ENCODE measurements around the gene OSBPL10.
"Not testable (repeated sequence)": the region's sequence is repeated elsewhere in the genome, so short reads cannot be mapped to it uniquely, and the experiment has no call there.

Gene OSBPL10, protein sequence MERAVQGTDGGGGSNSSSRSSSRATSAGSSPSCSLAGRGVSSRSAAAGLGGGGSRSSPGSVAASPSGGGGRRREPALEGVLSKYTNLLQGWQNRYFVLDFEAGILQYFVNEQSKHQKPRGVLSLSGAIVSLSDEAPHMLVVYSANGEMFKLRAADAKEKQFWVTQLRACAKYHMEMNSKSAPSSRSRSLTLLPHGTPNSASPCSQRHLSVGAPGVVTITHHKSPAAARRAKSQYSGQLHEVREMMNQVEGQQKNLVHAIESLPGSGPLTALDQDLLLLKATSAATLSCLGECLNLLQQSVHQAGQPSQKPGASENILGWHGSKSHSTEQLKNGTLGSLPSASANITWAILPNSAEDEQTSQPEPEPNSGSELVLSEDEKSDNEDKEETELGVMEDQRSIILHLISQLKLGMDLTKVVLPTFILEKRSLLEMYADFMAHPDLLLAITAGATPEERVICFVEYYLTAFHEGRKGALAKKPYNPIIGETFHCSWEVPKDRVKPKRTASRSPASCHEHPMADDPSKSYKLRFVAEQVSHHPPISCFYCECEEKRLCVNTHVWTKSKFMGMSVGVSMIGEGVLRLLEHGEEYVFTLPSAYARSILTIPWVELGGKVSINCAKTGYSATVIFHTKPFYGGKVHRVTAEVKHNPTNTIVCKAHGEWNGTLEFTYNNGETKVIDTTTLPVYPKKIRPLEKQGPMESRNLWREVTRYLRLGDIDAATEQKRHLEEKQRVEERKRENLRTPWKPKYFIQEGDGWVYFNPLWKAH

DNA sequence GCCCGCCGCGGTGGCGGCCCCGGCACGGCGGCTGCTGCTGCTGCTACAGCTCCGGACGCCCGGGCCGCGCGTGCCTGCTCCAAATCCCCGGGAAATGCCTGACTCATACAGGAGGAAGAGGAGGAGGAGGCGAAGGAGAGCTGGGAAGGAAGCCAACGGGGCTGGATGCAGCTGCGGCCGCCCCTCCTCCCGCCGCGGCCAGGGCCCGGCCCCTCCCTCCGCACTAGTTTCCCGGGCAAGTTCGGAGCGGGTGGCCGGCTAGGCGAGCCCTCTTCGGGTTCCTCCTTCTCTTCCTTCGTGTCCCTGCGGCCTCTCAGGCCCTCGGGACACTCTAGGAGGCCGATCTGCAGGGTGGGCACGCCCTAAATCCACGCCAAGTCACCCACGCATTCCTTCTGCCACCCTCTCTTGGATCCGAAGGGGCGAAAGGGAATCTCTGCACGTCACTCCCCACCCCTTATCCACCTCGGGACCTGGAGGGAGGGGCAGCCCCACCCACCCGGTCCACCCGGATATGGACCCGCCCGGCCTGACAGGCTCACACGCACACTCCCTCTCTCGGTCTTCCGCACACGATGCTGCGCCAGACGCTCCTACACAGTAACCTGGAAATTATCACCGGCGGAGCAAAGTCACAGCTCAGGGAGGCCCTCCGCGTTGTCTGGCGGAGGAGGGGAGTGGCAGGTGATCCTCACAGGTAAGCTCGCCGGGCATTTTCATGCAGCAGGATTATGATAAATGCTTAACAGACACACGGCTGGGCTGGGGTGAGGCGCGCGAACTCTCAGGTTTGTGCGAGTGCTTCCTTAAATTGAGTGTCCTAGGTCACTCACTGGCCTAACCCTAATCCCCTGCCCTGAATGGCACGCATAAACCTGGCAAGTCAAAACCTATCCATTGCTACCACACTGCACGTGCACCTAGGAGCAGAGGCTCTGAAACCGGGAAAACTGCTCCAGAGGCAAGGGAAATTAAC is at the start of gene OSBPL10, which contains the start of gene ZNF860:
OSBPL10 (minus strand) TSS at position 57 of the 976 bp plus-strand sequence. CDS start 83 bp downstream, outside the sequence.
ZNF860 (plus strand) TSS at position 545 of the 976 bp plus-strand sequence. CDS start 7,330 bp downstream, outside the sequence.
- ATAC-seq = peak; percentile 60

DNA sequence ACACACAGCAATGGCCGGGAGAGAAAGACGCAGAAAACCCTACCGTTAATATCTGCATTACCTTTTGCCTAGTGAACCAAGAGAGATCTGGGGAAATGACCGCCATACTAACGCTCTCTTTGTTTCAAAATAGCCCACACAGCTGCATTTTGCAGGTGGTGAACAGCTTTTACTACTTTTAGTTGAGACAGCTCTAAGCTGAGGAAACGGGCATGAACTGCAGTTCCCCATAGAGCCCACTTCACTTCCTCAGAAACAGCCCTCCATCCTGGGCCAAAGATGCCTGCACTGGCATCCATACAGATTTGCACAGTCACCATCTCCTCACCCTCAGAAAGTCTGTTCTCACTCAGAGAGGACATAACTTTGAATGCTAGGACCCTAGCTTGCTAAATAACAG is 45.5 kb upstream of the OSBPL10 start:
- H3K36me3 Mint-ChIP-seq (ENCODE audit: low read depth) = no peaks in the 10 kb centered on the region
- ATAC-seq (no peak), DNase-seq (no peak)
- no peak overlapping the region for H3K27ac Mint-ChIP-seq
- no peaks in the 10 kb centered on the region for H3K4me1 Mint-ChIP-seq
- no peaks in the 10 kb centered on the region for H3K9me3 Mint-ChIP-seq
- peaks cover 5% of the 10 kb centered on the region for H3K27me3 Mint-ChIP-seq
- H3K4me3 Mint-ChIP-seq = no peak overlapping the region

More for the DNA sequence above, at the start of gene OSBPL10, which contains the start of gene ZNF860:
- Mint-ChIP-seq H3K9me3 (no peaks in the 10 kb centered on the region), H3K27ac (peak within 1 kb of the TSS; percentile 51), H3K36me3 (ENCODE audit: low read depth) (peaks cover 2% of the 10 kb centered on the region), H3K4me1 (peaks cover 28% of the 10 kb centered on the region), H3K4me3 (peak within 1 kb of the TSS; percentile 81), H3K27me3 (peaks cover 40% of the 10 kb centered on the region)
- peak; percentile 21 for DNase-seq

DNA sequence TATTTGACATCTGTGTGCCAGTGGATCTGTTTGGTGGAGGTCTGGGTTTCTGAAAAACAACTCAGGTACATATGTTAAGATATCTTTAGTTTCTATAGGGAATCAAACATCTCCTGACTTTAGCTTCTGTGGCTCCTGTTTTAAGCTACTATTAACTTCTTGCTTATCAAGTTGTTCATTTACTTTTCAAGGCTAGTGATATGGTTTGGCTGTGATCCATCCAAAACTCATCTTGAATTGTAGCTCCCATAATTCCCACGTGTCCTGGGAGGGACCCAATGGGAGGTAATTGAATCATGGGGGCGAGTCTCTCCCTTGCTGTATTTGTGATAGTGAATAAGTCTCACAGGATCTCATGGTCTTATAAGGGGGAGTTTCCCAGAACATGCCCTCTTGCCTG is 41.9 kb upstream of the OSBPL10 start:
- DNase-seq (no peak), ATAC-seq (no peak)
- Mint-ChIP-seq H3K36me3 (ENCODE audit: low read depth) (no peaks in the 10 kb centered on the region), H3K4me3 (no peak overlapping the region), H3K27ac (no peak overlapping the region), H3K9me3 (no peaks in the 10 kb centered on the region), H3K4me1 (peaks cover 6% of the 10 kb centered on the region), H3K27me3 (peaks cover 9% of the 10 kb centered on the region)

DNA sequence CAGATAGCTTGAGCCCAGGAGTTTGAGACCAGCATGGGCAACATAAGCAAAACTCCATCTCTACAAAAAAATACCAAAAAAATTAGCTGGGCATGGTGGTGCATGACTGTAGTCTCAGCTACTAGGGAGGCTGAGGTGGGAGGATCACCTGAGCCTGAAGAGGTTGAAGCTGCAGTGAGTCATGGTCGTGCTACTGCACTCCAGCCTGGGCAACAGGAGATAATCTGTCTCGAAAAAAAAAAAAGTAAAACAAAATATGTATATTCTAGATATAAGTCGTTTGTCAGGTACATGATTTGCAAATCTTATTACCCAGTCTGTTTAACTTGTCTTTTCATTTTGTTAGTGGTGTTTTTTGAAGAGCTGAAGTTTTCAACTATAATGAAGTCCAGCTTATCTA is 40.7 kb upstream of the OSBPL10 start:
- H3K36me3 Mint-ChIP-seq (ENCODE audit: low read depth) = no peaks in the 10 kb centered on the region
- no peak for ATAC-seq
- peaks cover 6% of the 10 kb centered on the region for H3K4me1 Mint-ChIP-seq
- no peak overlapping the region for H3K4me3 Mint-ChIP-seq
- no peak overlapping the region for H3K27ac Mint-ChIP-seq
- H3K9me3 Mint-ChIP-seq = no peaks in the 10 kb centered on the region
- peaks cover 5% of the 10 kb centered on the region for H3K27me3 Mint-ChIP-seq
- DNase-seq = no peak

DNA sequence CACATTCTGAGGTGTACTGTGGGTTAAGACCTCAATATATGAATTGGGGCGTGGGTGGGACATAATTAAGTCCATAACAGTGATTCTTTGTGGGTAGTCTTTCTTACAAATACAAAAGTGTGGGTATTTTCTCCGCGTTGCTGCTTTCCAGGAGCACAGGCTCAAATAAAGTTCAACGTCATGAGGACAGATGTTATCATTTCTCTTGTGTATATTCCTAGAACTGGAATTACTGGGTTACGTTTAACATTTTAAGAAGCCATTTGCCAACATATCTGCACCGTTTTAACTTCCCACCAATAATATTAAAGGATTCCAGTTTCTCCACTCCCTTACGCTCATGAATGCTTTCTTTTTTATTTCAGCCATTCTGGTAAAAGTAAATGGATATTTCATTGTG is 40.1 kb upstream of the OSBPL10 start:
- peaks cover 4% of the 10 kb centered on the region for H3K27me3 Mint-ChIP-seq
- no peak for DNase-seq
- ATAC-seq = no peak
- H3K9me3 Mint-ChIP-seq = no peaks in the 10 kb centered on the region
- H3K4me1 Mint-ChIP-seq = peaks cover 6% of the 10 kb centered on the region
- H3K36me3 Mint-ChIP-seq (ENCODE audit: low read depth) = no peaks in the 10 kb centered on the region
- no peak overlapping the region for H3K4me3 Mint-ChIP-seq
- no peak overlapping the region for H3K27ac Mint-ChIP-seq

DNA sequence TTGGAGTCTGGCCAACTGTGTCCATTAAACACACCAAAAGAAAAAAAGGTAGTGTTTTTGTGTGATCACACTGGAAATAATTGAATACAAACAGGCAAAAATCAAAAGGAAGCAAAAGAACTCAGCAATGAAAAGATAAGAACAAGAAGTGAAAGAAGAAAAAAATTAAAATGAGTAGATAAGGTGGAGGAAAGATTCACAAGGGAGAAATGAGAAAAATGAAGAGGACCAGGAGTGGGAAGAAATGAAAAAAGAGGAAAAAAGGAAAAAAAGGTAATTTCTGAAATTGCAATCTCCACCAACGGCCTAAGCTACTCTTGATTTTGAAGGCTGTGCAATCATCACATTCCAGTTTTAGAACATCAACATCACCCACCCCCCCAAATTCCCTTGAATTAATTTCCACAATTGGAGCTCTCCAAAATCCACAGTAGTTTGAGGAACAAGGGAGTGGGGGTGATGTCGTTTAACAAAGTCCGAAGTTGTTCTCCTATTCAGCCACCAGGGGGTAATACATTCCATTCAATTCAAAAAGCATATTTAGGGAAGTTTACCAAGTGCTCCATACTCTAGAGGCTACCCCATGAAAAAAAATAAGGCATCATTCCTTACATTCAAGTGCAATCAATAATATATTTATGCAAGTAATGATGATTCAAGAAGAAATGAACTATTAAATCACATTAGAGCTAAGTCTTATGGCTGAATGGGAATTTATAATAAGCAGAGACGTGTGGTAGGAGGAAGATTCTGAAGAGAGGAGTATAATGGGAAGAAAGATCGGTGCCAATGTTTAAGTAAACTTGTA is 37.9 kb upstream of the OSBPL10 start:
- no peaks in the 10 kb centered on the region for H3K36me3 Mint-ChIP-seq (ENCODE audit: low read depth)
- H3K4me1 Mint-ChIP-seq = peaks cover 6% of the 10 kb centered on the region
- no peak overlapping the region for H3K27ac Mint-ChIP-seq
- peaks cover 4% of the 10 kb centered on the region for H3K27me3 Mint-ChIP-seq
- no peak overlapping the region for H3K4me3 Mint-ChIP-seq
- no peak for DNase-seq
- ATAC-seq = no peak
- H3K9me3 Mint-ChIP-seq = no peaks in the 10 kb centered on the region

DNA sequence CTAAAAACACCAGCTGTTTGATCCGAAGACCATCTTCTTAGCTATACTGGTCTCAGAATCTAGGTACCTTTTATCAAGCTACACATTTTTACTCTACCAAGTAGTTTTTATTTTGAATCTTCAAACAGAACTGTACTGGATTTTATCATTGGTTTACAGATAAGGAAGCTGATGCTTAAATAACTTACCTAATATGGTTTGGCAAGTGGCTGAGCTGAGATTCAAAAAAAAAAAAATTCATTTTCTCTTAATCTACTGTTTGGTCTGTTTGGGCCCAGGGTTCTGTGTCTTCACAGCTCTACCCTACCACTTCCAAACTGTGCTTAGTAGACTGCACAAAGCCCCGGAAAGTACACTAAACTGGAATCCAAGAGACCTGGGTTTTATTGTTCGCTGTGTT is 36.2 kb upstream of the OSBPL10 start:
- Mint-ChIP-seq H3K27ac (no peak overlapping the region), H3K9me3 (no peaks in the 10 kb centered on the region)
- ATAC-seq = no peak

DNA sequence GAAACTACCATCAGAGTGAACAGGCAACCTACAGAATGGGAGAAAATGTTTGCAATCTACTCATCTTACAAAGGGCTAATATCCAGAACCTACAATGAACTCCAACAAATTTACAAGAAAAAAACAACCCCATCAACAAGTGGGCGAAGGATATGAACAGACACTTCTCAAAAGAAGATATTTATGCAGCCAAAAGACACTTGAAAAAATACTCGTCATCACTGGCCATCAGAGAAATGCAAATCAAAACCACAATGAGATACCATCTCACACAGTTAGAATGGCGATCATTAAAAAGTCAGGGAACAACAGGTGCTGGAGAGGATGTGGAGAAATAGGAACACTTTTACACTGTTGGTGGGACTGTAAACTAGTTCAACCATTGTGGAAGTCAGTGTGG is 34.6 kb upstream of the OSBPL10 start:
- not testable (repeated sequence) for H3K4me1 Mint-ChIP-seq; H3K4me3 Mint-ChIP-seq; ATAC-seq; H3K27me3 Mint-ChIP-seq; H3K27ac Mint-ChIP-seq; H3K9me3 Mint-ChIP-seq; DNase-seq; H3K36me3 Mint-ChIP-seq (ENCODE audit: low read depth)

More for the DNA sequence above, 36.2 kb upstream of the OSBPL10 start:
- Mint-ChIP-seq H3K4me3 (no peak overlapping the region), H3K4me1 (peaks cover 6% of the 10 kb centered on the region), H3K27me3 (peaks cover 4% of the 10 kb centered on the region), H3K36me3 (ENCODE audit: low read depth) (no peaks in the 10 kb centered on the region)
- DNase-seq = no peak

DNA sequence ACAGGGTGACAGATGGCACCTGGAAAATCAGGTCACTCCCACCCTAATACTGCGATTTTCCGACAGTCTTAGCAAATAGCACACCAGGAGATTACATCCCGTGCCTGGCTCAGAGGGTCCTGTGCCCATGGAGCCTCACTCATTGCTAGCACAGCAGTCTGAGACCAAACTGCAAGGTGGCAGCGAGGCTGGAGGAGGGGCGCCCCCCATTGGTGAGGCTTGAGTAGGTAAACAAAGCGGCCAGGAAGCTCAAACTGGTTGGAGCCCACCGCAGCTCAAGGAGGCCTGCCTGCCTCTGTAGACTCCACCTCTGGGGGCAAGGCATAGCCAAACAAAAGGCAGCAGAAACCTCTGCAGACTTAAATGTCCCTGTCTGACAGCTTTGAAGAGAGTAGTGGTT is 29.6 kb upstream of the OSBPL10 start:
- not testable (repeated sequence) for H3K36me3 Mint-ChIP-seq (ENCODE audit: low read depth); H3K27me3 Mint-ChIP-seq; H3K27ac Mint-ChIP-seq; DNase-seq; ATAC-seq; H3K4me1 Mint-ChIP-seq; H3K4me3 Mint-ChIP-seq; H3K9me3 Mint-ChIP-seq

DNA sequence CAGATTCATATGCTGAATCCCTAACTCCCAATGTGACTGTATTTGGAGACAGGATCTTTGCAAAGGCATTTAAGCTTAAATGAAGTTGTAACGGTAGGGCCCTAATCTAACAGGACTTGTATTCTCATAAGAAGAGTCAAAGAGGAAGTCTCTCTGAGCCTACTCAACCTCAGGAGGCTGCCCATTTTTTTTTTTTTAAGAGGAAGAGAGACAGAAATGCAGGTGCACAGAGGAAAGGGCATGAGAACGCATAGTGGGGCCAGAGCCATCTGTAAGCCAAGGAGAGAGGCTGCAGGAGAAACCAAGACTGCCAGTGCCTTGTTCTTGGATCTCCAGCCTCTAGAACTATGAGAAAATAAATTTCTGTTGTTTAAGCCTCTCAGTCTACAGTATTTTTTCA is 28.9 kb upstream of the OSBPL10 start:
- Mint-ChIP-seq H3K9me3 (no peaks in the 10 kb centered on the region), H3K27ac (no peak overlapping the region), H3K27me3 (peaks cover 5% of the 10 kb centered on the region), H3K4me1 (peaks cover 8% of the 10 kb centered on the region), H3K36me3 (ENCODE audit: low read depth) (no peaks in the 10 kb centered on the region), H3K4me3 (no peak overlapping the region)
- DNase-seq = no peak
- ATAC-seq = no peak

DNA sequence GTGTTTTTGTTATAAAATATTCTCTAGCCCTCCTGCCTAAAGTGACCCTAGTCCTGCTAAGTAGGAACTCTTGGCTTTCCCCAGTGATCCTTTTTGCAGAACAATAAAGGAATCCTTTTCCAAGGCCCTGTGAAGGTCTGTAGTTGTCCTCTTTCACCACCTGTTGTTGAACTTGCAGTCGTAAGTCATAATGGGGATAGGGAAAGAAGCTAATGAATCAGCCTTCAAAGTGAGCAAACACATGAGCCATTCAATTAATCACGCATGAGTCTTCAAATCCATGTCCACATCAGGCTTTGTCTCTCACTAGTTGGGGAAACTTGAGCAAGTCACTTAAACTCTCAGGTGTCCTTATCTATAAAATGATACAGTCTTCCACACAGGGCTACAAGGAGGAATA is 28.0 kb upstream of the OSBPL10 start:
- Mint-ChIP-seq H3K4me3 (no peak overlapping the region), H3K4me1 (peaks cover 8% of the 10 kb centered on the region), H3K9me3 (no peaks in the 10 kb centered on the region), H3K36me3 (ENCODE audit: low read depth) (no peaks in the 10 kb centered on the region), H3K27me3 (peaks cover 5% of the 10 kb centered on the region), H3K27ac (no peak overlapping the region)
- ATAC-seq (no peak), DNase-seq (no peak)

DNA sequence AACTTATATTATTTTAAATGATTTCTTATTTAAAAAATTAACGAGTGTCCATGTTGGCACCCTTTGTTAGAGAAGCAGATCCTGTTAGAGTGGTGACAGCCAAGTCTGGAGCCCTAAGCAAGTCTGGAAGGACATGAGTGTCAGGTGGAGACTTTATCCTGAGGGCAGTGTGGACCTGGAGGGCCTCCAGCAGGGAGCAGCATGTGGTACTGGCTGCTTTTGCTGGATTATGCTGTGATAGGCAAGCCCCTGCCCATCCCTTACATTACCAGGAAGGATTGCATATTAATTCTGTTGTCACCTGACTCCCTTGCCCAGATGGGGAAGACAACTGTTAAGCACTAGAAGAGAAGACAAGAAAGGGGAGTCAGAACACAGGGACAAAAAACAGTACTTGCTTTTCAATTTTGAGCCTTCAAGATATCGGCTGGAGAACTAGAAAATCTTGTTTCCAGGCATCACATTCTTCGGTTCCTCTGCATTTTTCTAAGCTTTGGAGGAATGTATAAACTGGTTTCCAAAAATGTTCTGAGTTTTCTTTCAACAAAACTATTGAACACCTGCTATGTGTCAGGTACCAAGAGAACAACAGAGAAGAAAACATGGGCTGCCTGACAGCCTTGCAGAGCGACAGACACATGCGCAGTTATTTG is 23.2 kb upstream of the OSBPL10 start:
- no peak overlapping the region for H3K4me3 Mint-ChIP-seq
- H3K9me3 Mint-ChIP-seq = no peaks in the 10 kb centered on the region
- no peak overlapping the region for H3K27ac Mint-ChIP-seq
- H3K36me3 Mint-ChIP-seq (ENCODE audit: low read depth) = no peaks in the 10 kb centered on the region
- peaks cover 10% of the 10 kb centered on the region for H3K27me3 Mint-ChIP-seq
- DNase-seq (no peak), ATAC-seq (no peak)
- H3K4me1 Mint-ChIP-seq = peaks cover 8% of the 10 kb centered on the region

DNA sequence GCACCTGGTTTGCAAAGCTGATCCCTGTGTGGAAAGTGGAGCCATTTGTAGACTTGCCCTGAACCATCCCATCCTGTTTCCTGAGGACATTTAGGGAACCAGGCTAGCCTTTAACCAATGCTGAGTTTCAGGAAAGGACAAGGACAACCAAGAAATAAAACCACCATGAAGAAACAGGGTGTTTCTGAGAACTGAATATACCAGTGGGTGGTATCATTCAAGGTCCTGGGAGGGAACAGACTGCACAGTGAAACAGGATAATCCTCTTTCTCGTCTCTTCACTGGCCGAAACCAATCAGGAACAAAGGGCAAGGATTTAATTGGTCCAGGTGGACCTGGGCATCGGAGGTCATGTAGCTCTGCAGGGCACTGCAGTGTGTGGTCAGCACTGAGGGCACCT is 22.3 kb upstream of the OSBPL10 start:
- no peak for DNase-seq
- Mint-ChIP-seq H3K9me3 (no peaks in the 10 kb centered on the region), H3K4me1 (peaks cover 8% of the 10 kb centered on the region), H3K27ac (no peak overlapping the region), H3K4me3 (no peak overlapping the region), H3K36me3 (ENCODE audit: low read depth) (no peaks in the 10 kb centered on the region), H3K27me3 (peaks cover 10% of the 10 kb centered on the region)
- ATAC-seq = no peak
